GM11168 (cell line): Measurements from ENCODE around the gene ANAPC5.
"Not testable (repeated sequence)": the region's sequence is repeated elsewhere in the genome, so short reads cannot be mapped to it uniquely, and the experiment has no call there.

Experiments used
- in situ Hi-C: fragments of 300-500 bp; cut with MboI; formaldehyde crosslinking; loops from one replicate; pipeline ENCODE4 v1.12.0; 2022; ENCODE audit warnings: low sequenced_read_pairs; ENCODE audit not compliant: unreplicated experiment

The ANAPC5 gene

DNA sequence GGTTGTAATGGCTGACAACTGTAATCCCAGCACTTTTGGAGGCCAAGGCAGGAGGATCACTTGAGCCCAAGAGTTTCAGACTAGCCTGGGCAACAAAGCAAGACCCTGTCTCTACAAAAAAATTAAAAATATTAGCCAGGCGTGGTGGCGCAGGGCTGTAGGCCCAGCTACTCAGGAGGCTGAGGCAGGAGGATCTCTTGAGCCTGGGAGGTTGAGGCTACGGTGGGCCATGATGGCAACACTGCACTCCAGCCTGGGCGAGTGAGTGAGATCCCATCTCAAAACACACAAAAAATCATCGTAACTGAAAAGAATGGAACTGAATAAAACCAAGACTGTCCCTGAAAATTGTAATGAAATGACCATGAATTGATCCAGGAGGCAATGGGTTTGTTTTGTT, 61.8 kb downstream of the ANAPC5 start:
- in situ Hi-C loops: no loop called here

DNA sequence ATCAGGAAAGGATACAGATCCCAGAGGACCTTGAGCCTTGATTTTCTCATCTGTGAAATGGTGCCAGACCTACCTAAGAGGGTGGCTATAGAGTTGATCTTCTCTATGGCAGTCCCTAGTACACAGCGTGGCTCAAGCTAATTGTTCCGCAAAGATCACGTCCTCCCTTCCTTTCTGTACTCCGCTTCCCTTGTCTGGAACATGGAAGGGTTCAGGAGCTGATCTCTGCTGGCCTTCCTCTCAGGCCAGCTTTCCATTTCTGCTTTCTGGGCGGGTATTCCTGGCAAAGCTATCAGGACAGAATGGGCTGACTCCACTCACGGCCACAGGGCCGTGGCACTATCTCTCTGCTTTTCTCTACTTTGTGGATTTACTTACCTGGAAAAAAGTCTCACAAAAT, 62.2 kb downstream of the ANAPC5 start:
- in situ Hi-C loops: no loop called here

DNA sequence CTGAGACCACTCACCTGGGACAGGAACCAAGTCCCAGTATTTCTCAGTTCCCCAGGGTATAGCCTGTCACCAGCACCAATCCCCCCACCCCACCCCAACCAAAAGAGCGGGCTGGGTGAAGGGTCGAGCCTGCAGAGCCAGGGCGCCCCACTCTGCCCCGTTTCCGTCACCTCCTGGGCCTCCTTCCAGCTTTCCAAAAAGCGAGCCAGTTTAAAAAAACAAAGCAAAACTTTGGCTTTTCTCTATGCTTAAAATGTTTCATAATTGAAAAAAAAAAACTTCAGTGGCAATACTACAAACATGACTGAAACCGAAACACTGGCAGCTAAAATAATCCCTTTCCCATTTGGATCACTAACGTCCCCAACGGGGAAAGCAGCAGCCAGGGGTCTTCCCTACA, 63.2 kb downstream of the ANAPC5 start:
- in situ Hi-C loops: no loop called here

DNA sequence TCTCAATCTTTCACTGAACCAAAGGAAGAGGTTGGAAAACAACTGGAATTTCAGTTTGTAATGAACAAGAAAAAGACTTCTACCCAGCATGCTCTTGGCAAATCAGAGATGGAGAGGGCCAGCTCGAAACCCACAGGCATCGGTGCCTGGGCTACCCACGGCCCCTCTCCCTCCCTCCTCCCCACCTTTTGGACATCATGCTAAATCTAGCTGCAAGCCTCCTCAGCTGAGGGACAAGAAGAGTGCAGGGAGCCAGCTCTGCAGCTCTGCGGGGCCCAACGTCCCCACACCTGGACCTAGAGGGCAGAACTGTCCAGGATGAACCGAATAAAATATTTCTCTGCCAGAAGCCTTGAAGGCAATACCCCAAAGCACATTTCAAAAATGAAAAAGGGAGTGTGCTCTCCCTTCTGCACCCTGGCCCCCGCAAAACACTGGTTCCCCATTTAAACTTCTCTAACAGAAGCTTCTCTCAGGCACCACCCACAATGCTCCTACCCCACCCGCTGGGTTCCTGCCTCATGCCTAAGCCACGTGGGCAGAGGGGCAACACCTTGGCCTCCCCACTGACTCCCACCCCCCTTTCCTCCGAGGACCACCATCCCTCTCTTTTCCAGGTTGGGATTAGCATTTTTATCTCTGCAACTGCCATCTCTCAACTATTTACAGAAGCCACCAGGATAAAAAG, 63.9 kb downstream of the ANAPC5 start:
- in situ Hi-C loops: no loop called here

DNA sequence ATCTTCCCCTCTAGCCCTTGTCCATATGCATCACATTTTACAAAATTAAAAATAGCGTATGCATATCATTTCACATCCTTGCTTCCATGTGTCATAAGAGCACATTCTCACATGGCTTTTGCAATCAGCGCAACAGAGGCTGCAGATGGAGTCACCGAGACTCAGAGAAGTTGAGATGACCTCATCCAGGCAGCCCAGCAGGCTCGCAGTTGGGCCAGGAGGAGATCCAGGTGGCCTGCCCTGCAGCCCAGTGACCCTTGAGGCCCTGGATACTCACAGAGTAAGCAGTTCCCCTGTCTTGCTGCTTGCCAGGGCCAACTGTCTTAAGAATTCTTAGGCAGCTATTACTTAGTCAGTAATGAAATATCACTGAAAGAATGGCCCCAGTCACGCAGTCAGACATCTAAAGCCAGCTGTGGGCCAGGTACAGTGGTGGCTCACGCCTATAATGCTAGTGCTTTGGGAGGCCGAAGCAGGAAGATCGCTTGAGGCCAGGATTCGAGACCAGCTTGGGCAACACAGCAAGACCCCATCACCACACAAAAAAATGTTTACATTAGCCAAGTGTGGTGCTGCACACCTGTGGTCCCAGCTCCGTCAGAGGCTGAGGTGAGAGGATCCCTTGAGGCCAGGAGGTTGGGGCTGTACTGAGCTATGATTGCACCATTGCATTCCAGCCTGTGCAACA, 64.8 kb downstream of the ANAPC5 start:
- in situ Hi-C loops: no loop called here

DNA sequence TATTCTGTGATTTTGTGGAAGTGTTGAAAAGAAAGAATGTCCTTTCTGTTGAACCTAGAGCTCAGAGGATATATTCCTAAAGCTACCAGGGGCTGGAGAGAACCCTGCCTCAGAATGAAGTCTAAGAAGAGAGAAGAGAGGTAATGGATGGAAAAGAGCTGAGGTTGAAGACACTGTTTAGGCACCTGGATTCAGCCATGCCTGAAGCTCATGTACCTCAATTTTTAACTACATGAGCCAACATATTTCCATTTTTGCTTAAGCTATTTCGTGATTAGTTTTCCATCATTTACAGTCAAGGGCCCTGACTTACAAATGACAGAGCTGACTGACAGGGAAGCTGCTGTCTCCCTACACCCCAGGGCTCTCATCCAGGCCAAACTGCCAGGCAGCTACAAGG, 66.4 kb downstream of the ANAPC5 start:
- in situ Hi-C loops: no loop called here

DNA sequence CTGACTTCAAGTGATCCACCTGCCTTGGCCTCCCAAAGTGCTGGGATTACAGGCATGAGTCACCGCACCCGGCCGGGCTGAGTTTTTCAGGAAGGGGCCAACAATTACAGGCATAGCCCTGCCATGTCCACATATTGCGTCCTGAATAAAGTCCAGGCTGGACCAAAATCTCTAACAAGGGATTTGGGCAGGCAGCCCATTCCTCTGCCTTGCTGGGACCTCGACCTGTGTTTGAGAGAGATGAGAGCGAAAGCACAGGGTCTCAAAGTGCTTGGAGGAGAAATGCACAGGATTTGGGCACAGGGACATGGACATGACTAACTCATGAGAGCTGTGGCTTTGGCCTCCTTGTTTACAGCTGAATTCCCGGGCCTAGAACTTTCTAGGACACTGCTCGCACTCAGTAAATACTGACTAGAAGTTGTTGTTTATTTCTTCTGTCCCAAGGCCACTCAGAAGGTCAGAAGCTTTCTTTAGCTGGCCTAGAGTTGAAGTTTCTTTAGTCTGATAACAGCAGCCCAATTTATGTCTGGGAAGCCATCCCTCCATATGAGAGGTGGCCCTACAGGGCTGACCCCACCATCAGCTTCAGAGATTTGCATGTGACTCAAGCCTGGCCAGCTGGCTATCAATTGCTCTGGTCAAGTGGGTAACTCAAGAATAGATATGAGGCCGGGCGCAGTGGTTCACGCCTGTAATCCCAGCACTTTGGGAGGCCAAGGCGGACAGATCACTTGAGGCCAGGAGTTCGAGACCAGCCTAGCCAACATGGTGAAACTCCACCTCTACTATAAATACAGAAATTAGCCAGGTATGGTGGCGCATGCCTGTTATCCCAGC, 67.4 kb downstream of the ANAPC5 start:
- in situ Hi-C loops: no loop called here

DNA sequence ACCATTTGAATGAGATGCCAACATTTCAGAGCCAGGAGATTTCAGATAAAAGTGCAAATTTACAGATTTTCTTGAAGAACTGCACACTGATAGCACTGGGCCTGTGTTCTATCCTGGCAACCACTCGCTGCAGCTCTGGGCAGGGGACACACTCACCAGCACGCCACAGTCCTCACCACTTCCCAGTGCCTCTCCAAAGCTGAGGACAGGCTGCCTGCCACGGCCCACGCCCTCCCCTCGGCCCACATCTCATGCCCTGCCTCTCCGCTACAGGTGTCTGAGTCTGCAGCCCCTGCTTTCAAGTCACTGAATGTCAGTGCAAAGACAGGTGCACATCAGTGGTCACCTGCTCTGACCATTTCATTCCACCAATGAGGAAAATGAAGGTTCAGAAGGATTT, 68.4 kb downstream of the ANAPC5 start:
- in situ Hi-C loops: no loop called here

DNA sequence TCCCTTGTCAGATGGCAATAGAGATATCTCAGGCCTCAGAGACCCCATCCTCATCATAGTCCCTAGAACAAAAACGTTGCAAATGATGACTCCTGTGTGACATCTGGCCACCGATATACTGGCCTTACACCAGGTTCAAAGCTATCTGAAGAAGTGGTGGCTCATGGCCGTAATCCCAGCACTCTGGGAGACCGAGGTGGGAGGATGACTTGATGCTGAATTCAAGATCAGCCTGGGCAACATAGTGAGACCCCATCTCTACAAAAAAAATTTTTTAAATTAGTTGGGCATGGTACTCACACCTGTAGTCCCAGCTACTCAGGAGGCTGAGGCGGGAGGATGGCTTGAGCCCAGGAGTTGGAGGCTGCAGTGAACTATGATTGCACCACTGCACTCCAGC, 68.8 kb downstream of the ANAPC5 start:
- in situ Hi-C loops: no loop called here

DNA sequence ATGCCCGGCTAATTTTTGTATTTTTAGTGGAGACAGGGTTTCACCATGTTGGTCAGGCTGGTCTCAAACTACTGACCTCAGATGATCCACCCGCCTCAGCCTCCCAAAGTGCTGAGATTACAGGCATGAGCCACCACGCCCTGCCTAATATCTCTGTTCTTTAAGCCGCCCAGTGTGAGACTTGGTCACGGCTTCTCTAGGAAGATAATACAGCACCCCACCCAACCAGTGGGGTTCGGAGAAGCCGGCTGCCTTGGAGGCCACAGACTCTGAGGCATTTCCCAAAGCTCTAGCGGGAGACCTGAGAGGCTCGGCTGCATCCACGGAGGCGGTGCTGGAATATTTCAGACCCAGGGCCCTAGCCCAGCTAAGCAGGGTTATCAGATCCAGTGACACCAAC, 69.3 kb downstream of the ANAPC5 start:
- in situ Hi-C loops: not testable (repeated sequence)

DNA sequence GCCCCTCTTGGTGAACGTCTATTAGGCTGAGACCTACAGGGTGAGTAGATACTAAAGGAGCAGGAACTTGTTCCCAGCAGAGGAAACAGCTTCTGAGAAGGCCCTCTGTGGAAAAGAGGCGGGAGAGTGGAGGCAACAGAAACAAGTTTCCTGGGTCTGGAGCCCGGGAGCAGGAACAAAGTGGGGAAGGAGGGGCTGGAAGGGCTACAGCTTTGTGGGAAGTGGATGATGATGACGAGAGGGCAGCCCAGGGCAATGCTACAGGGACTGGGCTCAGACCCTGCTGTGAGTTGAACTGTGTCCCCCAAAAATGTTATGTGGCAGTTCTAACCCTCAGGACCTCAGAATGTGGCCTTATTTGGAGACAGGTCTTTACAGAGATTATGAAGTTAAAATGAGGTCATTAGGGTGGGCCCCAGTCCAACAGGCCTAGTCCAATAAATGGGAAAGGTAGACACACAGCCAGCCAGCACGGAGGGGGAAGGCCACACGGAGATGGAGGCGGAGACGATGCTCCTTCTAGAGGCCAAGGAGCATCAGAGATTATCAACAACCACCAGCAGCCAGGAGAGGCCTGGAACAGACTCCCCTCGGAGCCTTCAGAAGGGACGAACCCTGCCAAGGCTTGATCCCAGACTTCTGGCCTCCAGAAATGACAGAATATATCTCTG, 70.0 kb downstream of the ANAPC5 start:
- in situ Hi-C loops: no loop called here

DNA sequence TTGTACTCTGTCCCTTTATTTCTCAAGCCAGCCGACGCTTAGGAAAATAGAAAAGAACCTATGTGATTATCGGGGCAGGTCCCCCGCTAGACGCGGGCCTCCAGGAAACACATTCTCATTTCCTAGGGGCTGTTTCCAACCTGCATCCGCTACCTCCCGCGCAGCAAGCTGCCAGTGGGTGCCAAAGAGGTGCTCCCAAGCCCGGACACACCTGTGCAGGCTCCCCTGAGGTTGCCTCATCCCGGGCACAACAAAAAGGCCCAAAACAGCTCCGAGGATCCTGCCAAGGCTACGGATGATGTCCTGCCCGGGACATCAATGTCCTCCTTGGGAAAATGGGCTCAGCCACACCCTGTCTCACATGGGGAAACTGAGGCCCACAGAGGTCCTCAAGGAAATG, 71.1 kb downstream of the ANAPC5 start:
- in situ Hi-C loops: not testable (repeated sequence)

DNA sequence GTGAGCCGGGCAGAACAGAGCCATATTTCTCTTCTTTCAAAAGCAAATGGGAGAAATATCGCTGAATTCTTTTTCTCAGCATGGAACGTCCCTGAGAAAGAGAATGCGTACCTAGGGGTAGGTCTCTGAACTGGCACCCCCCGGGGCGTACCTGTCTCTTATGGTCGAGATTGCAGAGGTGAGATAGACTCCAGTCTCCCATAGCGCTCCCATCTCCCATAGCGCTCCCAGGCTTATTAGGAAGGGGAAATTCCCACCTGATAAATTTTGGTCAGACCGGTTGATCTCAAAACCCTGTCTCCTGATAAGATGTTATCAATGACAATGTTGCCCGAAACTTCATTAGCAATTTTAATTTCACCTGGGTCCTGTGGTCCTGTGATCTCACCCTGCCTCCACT, 71.7 kb downstream of the ANAPC5 start:
- in situ Hi-C loops: not testable (repeated sequence)

DNA sequence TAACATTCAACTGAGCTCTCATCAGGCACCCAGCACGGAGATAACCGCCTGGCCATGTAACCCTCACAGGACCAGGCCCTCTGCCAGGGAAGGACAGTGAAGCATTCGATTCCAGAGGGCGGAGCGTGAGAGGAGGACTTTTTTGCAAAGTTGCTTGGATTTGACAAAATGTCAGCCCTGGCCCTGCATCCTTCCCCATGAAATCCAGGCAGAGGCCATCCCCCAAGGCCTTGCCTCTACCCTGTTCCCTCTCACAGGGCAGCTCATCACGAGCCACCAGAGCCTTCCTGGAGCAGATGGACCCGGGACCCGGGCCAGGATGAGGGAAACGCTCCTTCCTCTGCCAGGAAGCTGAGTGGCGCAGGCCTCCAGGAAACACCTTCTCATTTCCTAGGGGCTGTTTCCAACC, 72.7 kb downstream of the ANAPC5 start:
- in situ Hi-C loops: no loop called here

DNA sequence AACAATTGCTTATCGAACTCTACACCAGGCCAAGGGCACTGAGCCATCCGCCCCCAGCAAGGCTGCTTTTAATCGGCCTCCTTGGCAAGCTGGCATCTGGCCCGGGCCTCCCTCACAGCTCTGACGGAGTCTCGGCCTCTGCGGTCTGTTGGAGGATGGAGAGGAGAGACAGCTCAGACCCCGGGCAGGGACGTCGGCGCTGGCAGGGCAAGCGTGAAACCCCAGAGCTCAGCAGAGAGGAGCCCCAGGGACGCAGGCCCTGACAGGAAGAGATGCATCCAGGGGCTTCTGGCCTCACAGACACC, 73.2 kb downstream of the ANAPC5 start:
- in situ Hi-C loops: no loop called here

DNA sequence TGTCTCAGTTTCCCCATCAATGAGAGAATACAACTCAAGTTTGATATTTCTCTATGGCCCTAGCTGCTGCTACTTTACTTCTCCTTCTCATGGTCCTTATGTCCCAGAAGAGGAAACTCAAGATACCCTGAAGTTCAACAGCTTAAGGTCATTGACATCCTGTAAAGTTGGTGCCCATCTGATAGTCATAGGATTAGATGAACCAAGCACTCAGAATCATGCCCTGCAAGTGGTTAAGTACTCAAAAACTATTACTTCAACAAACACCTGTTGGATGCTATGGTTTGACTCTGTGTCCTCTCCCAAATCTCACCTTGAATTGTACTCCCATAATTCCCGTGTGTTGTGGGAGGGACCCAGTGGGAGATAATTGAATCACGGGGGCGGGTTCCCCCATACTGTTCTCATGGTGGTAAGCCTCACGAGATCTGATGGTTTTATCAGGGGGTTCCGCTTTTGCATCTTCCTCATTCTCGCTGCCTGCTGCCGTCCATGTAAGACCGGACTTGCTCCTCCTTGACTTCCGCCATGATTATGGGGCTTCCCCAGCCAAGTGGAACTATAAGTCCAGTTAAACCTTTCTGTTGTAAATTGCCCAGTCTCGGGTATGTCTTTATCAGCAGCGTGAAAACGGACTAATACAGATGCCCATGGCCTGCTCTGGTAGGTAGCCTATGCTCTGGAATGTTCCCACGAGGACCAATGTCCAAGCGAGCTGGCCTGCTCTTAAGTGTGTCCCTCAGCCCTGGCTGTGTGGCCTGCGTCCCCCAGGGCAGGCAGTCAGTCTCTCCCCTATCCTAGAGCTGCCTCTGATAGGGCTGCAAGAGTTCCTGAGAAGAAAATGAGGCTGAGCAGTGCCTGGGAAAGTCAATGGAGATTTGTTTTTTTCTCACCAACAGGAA, 73.8 kb downstream of the ANAPC5 start:
- in situ Hi-C loops: no loop called here

DNA sequence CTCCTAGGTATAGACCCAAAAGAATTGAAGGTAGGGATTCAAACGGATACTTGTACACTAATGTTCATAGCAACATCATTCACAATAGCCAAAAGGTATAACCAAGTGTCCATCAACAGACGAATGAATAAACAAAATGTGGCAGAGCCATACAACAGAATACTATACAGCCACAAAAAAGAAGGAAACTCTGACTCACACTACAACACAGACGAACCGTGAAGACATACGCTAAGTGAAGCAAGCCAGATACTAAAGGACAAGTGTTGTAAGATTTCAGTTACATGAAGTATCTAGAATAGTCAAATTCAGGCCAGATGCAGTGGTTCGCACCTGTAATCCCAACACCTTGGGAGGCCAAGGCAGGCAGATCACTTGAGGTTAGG, 74.8 kb downstream of the ANAPC5 start:
- in situ Hi-C loops: no loop called here

DNA sequence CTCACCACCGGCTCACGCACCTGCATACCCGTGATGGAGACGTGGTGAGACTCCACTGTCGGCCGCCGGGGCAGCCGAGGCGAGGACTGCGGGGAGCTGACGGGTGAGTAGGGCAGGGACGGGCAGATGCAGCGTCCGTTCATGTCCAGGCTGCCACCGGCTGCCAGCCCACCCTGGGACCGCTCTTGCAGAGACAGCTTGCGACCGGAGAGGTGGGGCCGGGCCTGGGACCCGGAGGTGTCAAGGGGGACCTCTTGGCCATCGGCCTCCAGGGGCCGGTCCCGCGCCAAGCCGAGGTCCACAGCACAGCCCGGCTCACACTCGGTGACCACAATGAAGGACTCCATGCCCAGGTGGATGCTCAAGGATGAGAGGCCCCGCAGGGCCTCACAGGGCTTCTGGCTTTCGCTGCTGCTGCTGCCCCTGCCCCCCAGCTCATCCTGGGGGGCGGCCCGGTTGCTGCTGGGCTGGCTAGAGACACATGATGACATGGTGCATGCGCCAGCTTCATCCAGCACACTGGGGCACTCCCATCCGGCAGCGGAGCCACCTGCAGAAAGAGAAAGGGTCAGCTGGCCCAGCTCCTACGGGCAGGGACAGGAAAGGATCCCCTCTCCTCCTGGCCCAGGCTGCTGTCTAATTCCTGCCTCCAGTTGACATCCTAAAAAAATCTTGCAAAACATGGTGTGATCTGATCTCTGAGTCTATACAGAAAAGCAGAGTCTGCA, 78.0 kb downstream of the ANAPC5 start:
- in situ Hi-C loops: no loop called here

DNA sequence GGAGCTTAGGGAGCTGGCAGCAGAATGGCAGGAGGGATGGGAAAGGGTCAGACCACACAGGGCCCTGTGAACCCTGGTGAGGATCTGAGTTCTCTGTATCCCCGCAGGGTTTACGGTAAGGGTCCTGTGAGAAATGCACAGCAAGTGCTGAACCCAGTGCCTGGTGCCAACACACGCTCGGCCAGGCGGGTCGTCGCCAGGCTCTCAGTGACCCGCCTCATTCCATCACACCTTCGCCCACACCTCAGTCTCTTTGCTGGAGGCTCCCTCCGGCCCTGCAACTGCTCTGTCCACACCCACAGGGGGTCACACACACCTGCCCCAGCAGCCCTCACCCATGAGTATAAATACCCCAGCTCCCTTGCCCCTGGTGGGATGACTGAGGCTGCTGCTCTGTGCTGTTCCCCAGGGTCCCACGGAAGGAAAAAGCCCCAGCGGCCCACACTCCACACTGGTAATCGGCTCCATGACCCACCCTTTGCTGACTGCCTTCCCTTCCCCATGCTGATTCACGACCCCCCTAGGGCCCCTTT, 78.8 kb downstream of the ANAPC5 start:
- in situ Hi-C loops: no loop called here
